ENCODE measurements around the gene STUM. TPM values are rescaled to one million over a fixed set of nuclear protein-coding genes. Genes with fewer than 3 reads are reported as not detected.

The STUM gene
- total RNA-seq, 1 donor from 2014 or later: 0.55 TPM

GRCh38 chr1:226578946-226579578 is 30.5 kb downstream of the STUM start:
- Mint-ChIP-seq H3K4me3 (ENCODE audit: low read depth) (no peak overlapping the region), H3K27ac (no peak overlapping the region), H3K27me3 (peaks cover 5% of the 10 kb centered on the region), H3K36me3 (ENCODE audit: insufficient read depth) (no peaks in the 10 kb centered on the region), H3K9me3 (ENCODE audit: low read depth) (no peaks in the 10 kb centered on the region), H3K4me1 (ENCODE audit: low read depth) (no peaks in the 10 kb centered on the region)
- TF ChIP-seq CTCF (IDR thresholded peaks at IDR 0.05; ENCODE audit: unreplicated experiment): no peak
- DNase-seq (ENCODE audit: low spot score, unreplicated experiment): no peak

- H3K36me3 Mint-ChIP-seq (ENCODE audit: insufficient read depth): no peaks in the 10 kb centered on the region
- no peak overlapping the region for H3K4me3 Mint-ChIP-seq (ENCODE audit: low read depth)
- no peak for DNase-seq (ENCODE audit: low spot score, unreplicated experiment)
- no peaks in the 10 kb centered on the region for H3K4me1 Mint-ChIP-seq (ENCODE audit: low read depth)
- H3K27ac Mint-ChIP-seq: no peak overlapping the region
- H3K27me3 Mint-ChIP-seq: peaks cover 5% of the 10 kb centered on the region
- TF ChIP-seq CTCF (IDR thresholded peaks at IDR 0.05; ENCODE audit: unreplicated experiment): no peak
- H3K9me3 Mint-ChIP-seq (ENCODE audit: low read depth): no peaks in the 10 kb centered on the region
These were observed 31.3 kb downstream of the STUM start for GRCh38 chr1:226579781-226580323.

- H3K4me3 Mint-ChIP-seq (ENCODE audit: low read depth): no peak overlapping the region
- H3K27me3 Mint-ChIP-seq: peaks cover 5% of the 10 kb centered on the region
- TF ChIP-seq CTCF (IDR thresholded peaks at IDR 0.05; ENCODE audit: unreplicated experiment): no peak
- no peaks in the 10 kb centered on the region for H3K9me3 Mint-ChIP-seq (ENCODE audit: low read depth)
- no peaks in the 10 kb centered on the region for H3K4me1 Mint-ChIP-seq (ENCODE audit: low read depth)
- DNase-seq (ENCODE audit: low spot score, unreplicated experiment): no peak
- no peaks in the 10 kb centered on the region for H3K36me3 Mint-ChIP-seq (ENCODE audit: insufficient read depth)
- H3K27ac Mint-ChIP-seq: no peak overlapping the region
These were observed 32.2 kb downstream of the STUM start for GRCh38 chr1:226580625-226581270.

- H3K27me3 Mint-ChIP-seq: peaks cover 5% of the 10 kb centered on the region
- H3K9me3 Mint-ChIP-seq (ENCODE audit: low read depth): no peaks in the 10 kb centered on the region
- H3K27ac Mint-ChIP-seq: no peak overlapping the region
- no peaks in the 10 kb centered on the region for H3K36me3 Mint-ChIP-seq (ENCODE audit: insufficient read depth)
- H3K4me3 Mint-ChIP-seq (ENCODE audit: low read depth): no peak overlapping the region
- DNase-seq (ENCODE audit: low spot score, unreplicated experiment): no peak
- H3K4me1 Mint-ChIP-seq (ENCODE audit: low read depth): no peaks in the 10 kb centered on the region
- no peak for TF ChIP-seq CTCF (IDR thresholded peaks at IDR 0.05; ENCODE audit: unreplicated experiment)
These were observed 33.2 kb downstream of the STUM start for GRCh38 chr1:226581650-226582330.

GRCh38 chr1:226582966-226583365 is 34.4 kb downstream of the STUM start:
- Mint-ChIP-seq H3K27me3 (no peaks in the 10 kb centered on the region), H3K9me3 (ENCODE audit: low read depth) (no peaks in the 10 kb centered on the region), H3K27ac (no peak overlapping the region), H3K4me3 (ENCODE audit: low read depth) (no peak overlapping the region), H3K4me1 (ENCODE audit: low read depth) (no peaks in the 10 kb centered on the region), H3K36me3 (ENCODE audit: insufficient read depth) (no peaks in the 10 kb centered on the region)
- TF ChIP-seq CTCF (IDR thresholded peaks at IDR 0.05; ENCODE audit: unreplicated experiment): no peak
- DNase-seq (ENCODE audit: low spot score, unreplicated experiment): no peak
